SK-N-SH (cell line): Measurements from ENCODE around the gene TMPRSS6. TPM values are rescaled to one million over a fixed set of nuclear protein-coding genes. Genes with fewer than 3 reads are reported as not detected.

Experiments
- CTCF ChIA-PET: fragments of 300-600, 350-600 bp; formaldehyde crosslinking; extraction: SDS; loops from one replicate; lab custom pipeline; 2021; lab: Yijun Ruan, JAX
- POLR2A ChIA-PET: fragments of 350-600 bp; sonication (Branson Sonifier 250); formaldehyde crosslinking; extraction: SDS; loops from one replicate; lab custom pipeline; 2020; ENCODE audit warnings: antibody characterized with exemption, inconsistent platforms; lab: Yijun Ruan, JAX
- DNase-seq: peaks from one replicate; pipeline ENCODE4 v3.0.0; 2012
- H2AFZ ChIP-seq: fragments of 200-600 bp; sonication (generic); 2 replicates; pipeline ENCODE4 v1.8.1; 2016; ENCODE audit warnings: antibody characterized with exemption, mild to moderate bottlenecking, low read depth
- H3F3A ChIP-seq: fragments of 200-600 bp; sonication (generic); replicated peaks from 2 replicates; pipeline ENCODE3; 2016; ENCODE audit warnings: antibody characterized with exemption, mild to moderate bottlenecking; ENCODE audit not compliant: insufficient read depth
- H3K27ac ChIP-seq, 2 experiments: fragments of 200-500 bp in 1 of 2; fragments of 200-600 bp in 1 of 2; sonication (Bioruptor generic) in 1 of 2; sonication (generic), shearing (Covaris generic) in 1 of 2; 2 replicates each; pipeline versions ENCODE4 v1.5.1 to v1.6.1; 2014 to 2016; ENCODE audit warnings: low read depth in 2 of 2, inconsistent platforms in 1 of 2, low read length in 1 of 2, mild to moderate bottlenecking in 1 of 2, mixed read lengths in 1 of 2
- H3K27me3 ChIP-seq: fragments of 200-600 bp; sonication (generic), shearing (Covaris generic); 2 replicates; pipeline ENCODE4 v1.6.1; 2016; ENCODE audit warnings: mixed run types; ENCODE audit not compliant: insufficient read depth
- H3K36me3 ChIP-seq, 2 experiments: fragments of 200-500 bp in 1 of 2; fragments of 200-600 bp in 1 of 2; sonication (Bioruptor generic) in 1 of 2; sonication (generic) in 1 of 2; replicated peaks in 1 of 2; 2 replicates each; pipeline versions ENCODE3 to v1.5.1; 2014 to 2016; ENCODE audit warnings: low read length in 1 of 2, mild to moderate bottlenecking in 1 of 2; ENCODE audit not compliant: insufficient read depth in 2 of 2, control insufficient read depth in 1 of 2
- H3K4me1 ChIP-seq, 2 experiments: fragments of 200-500 bp in 1 of 2; fragments of 200-600 bp in 1 of 2; sonication (Bioruptor generic) in 1 of 2; sonication (generic), shearing (Covaris generic) in 1 of 2; 2 replicates each; pipeline versions ENCODE4 v1.5.1 to v1.6.1; 2014 to 2016; ENCODE audit warnings: low read depth in 1 of 2, low read length in 1 of 2, mixed run types in 1 of 2; ENCODE audit not compliant: insufficient read depth in 2 of 2, control insufficient read depth in 1 of 2
- H3K4me2 ChIP-seq: fragments of 200-600 bp; sonication (generic), shearing (Covaris generic); 2 replicates; pipeline ENCODE4 v1.6.1; 2017; ENCODE audit warnings: mixed run types
- H3K4me3 ChIP-seq, 2 experiments: fragments of 200-500 bp in 1 of 2; fragments of 200-600 bp in 1 of 2; sonication (Bioruptor generic) in 1 of 2; sonication (generic), shearing (Covaris generic) in 1 of 2; 2 replicates each; pipeline versions ENCODE4 v1.5.1 to v1.8.1; 2014 to 2016; ENCODE audit warnings: low read depth in 2 of 2, inconsistent platforms in 1 of 2, low read length in 1 of 2, mild to moderate bottlenecking in 1 of 2, mixed read lengths in 1 of 2, moderate library complexity in 1 of 2
- H3K79me2 ChIP-seq: fragments of 200-600 bp; sonication (generic); 2 replicates; pipeline ENCODE4 v1.8.1; 2017; ENCODE audit warnings: mild to moderate bottlenecking; ENCODE audit not compliant: insufficient read depth
- H3K9ac ChIP-seq: fragments of 200-600 bp; sonication (generic); 2 replicates; pipeline ENCODE4 v1.6.1; 2017; ENCODE audit warnings: mixed run types
- H3K9me2 ChIP-seq: fragments of 200-600 bp; sonication (generic); 2 replicates; pipeline ENCODE4 v1.6.1; 2017; ENCODE audit warnings: mixed run types
- H3K9me3 ChIP-seq: fragments of 200-600 bp; sonication (generic); 2 replicates; pipeline ENCODE4 v1.6.1; 2017; ENCODE audit warnings: mixed run types, mild to moderate bottlenecking, moderate library complexity
- H4K20me1 ChIP-seq: fragments of 200-600 bp; sonication (generic); 2 replicates; pipeline ENCODE4 v1.6.1; 2017; ENCODE audit warnings: mild to moderate bottlenecking, mixed run types; ENCODE audit not compliant: insufficient read depth
- CHD2 ChIP-seq: fragments of 150-350 bp; IDR thresholded peaks from 2 replicates; pipeline ENCODE4 v1.6.1; 2018; ENCODE audit warnings: low read length; ENCODE audit not compliant: partially characterized antibody
- EZH2phosphoT487 ChIP-seq: fragments of 200-600 bp; sonication (generic); IDR thresholded peaks from 2 replicates; pipeline ENCODE4 v1.6.1; 2017; ENCODE audit warnings: low read depth, mixed run types, mild to moderate bottlenecking, antibody characterized with exemption, moderate library complexity, borderline replicate concordance
- FOXM1 ChIP-seq: IDR thresholded peaks from 2 replicates; pipeline ENCODE4 v1.4.0; 2012; ENCODE audit warnings: low read depth, mild to moderate bottlenecking
- MXI1 ChIP-seq: IDR thresholded peaks from 2 replicates; pipeline ENCODE4 v1.6.1; 2012; ENCODE audit warnings: mild to moderate bottlenecking, low read depth, low read length, improper control_type of control experiment
- NFIC ChIP-seq: IDR thresholded peaks from 2 replicates; pipeline ENCODE4 v1.4.0; 2012; ENCODE audit warnings: borderline replicate concordance
- NRF1 ChIP-seq: IDR thresholded peaks from 2 replicates; pipeline ENCODE4 v1.6.1; 2012; ENCODE audit warnings: low read depth, mild to moderate bottlenecking, low read length
- RAD21 ChIP-seq: IDR thresholded peaks from 2 replicates; pipeline ENCODE4 v1.6.1; 2012; ENCODE audit warnings: mild to moderate bottlenecking, low read length
- SIN3A ChIP-seq: IDR thresholded peaks from 2 replicates; pipeline ENCODE4 v1.6.1; 2012; ENCODE audit warnings: low read depth, mild to moderate bottlenecking, low read length, moderate library complexity, borderline replicate concordance
- SMC3 ChIP-seq: IDR thresholded peaks from 2 replicates; pipeline ENCODE4 v1.6.1; 2012; ENCODE audit warnings: low read depth, low read length, improper control_type of control experiment
- YY1 ChIP-seq: IDR thresholded peaks from 2 replicates; pipeline ENCODE4 v1.4.0; 2012; ENCODE audit warnings: low read depth, mild to moderate bottlenecking
- WGBS: methylation state at CpG from one replicate; pipeline ENCODE4 v1.1.6; 2017; ENCODE audit warnings: low lambda C conversion rate; 5-methylcytosine and 5-hydroxymethylcytosine counted together
- polyA plus RNA-seq, 3 experiments: library from polyadenylated mRNA; depleted of rRNA; stranded (reverse); fragments of >200 nt; gene quantifications; 2 replicates each; pipeline ENCODE4 v1.2.3, GENCODE V29; 2012
- TF ChIP-seq, protein P1 (sequence below): fragments of 150-350 bp; IDR thresholded peaks from 2 replicates; pipeline ENCODE4 v1.6.1; 2017; ENCODE audit warnings: antibody characterized with exemption, low read length, low read depth, borderline replicate concordance
- TF ChIP-seq, protein P2 (sequence below): IDR thresholded peaks from 2 replicates; pipeline ENCODE4 v1.4.0; 2012; ENCODE audit warnings: low read depth, borderline replicate concordance
- TF ChIP-seq, protein P3 (sequence below): IDR thresholded peaks from 2 replicates; pipeline ENCODE4 v1.4.0; 2012; ENCODE audit warnings: low read depth
- TF ChIP-seq, protein P4 (sequence below): fragments of 200-600 bp; sonication (generic); IDR thresholded peaks from 2 replicates; pipeline ENCODE4 v1.6.1; 2017; ENCODE audit warnings: antibody characterized with exemption, mild to moderate bottlenecking, moderate library complexity
- TF ChIP-seq, protein P5 (sequence below): IDR thresholded peaks from 2 replicates; pipeline ENCODE4 v1.4.0; 2012; ENCODE audit warnings: low read depth, borderline replicate concordance

Gene TMPRSS6
- polyA plus RNA-seq, 1 of the 3 experiments (the other 2 are of a cell fraction), result not detected

DNA sequence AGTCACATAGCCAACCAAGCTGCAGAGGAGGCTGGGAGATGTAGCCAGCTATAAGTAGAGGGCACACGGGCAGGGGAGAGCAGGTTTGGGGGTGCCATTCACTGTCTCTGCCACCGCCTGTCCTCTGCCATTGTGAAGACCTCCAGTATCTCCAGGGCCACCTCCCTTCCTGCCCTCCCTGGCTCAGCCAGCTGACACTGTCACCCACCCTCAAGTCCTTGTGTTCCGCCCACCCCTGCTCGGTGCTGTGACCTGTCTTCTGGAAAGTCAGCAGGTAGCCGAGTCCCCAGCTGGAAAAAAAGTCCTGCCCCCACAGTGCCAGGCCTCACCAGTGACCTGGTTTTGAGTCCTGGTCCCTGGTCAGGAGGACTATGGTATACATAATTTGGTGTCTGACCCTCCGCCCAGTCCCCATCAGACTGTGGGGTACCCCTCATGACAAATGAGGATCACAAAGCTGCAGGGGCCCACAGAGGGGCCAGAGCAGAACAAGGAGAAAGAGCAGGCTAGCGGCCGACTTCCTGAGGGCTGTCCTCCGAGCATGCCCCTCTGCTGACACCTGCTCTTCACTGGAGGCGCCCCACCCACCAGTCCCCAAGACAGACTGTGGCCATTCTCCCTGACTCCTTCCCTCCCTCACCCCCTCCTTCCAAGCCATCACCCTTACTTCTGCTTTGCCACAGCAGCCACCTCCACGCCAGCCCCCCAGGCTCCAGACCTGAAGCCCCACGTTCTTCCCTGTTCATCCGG lies 47.3 kb upstream of the TMPRSS6 start:
- no peak overlapping the region for H3K4me2 ChIP-seq
- ChIA-PET CTCF (interaction anchor here (0.7 to 2.5 kb wide), 5 partner anchors 9 to 43 kb away, joined by 3 to 13 read pairs (median 5); no protein-coding TSS in a partner anchor), POLR2A (no interaction called here)
- H3K36me3 ChIP-seq, result no peaks in the 10 kb centered on the region
- no peaks in the 10 kb centered on the region for H3K9me2 ChIP-seq
- no peak overlapping the region for H2AFZ ChIP-seq
- WGBS, result 84% methylated on average over 12 of the region's 13 CpGs
- no peak overlapping the region for H3K9ac ChIP-seq
- H3F3A ChIP-seq, result no peaks in the 10 kb centered on the region
- no peaks in the 10 kb centered on the region for H3K79me2 ChIP-seq
- H3K27me3 ChIP-seq, result no peaks in the 10 kb centered on the region
- no peaks in the 10 kb centered on the region for H3K4me1 ChIP-seq
- TF ChIP-seq FOXM1 (no peak), RAD21 (no peak), SIN3A (no peak), SMC3 (no peak), YY1 (no peak), MXI1 (no peak), EZH2phosphoT487 (no peak), NRF1 (no peak), CHD2 (no peak), NFIC (no peak)
- TF ChIP-seq, protein P1, sequence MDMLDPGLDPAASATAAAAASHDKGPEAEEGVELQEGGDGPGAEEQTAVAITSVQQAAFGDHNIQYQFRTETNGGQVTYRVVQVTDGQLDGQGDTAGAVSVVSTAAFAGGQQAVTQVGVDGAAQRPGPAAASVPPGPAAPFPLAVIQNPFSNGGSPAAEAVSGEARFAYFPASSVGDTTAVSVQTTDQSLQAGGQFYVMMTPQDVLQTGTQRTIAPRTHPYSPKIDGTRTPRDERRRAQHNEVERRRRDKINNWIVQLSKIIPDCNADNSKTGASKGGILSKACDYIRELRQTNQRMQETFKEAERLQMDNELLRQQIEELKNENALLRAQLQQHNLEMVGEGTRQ, result no peak
- TF ChIP-seq, protein P2, sequence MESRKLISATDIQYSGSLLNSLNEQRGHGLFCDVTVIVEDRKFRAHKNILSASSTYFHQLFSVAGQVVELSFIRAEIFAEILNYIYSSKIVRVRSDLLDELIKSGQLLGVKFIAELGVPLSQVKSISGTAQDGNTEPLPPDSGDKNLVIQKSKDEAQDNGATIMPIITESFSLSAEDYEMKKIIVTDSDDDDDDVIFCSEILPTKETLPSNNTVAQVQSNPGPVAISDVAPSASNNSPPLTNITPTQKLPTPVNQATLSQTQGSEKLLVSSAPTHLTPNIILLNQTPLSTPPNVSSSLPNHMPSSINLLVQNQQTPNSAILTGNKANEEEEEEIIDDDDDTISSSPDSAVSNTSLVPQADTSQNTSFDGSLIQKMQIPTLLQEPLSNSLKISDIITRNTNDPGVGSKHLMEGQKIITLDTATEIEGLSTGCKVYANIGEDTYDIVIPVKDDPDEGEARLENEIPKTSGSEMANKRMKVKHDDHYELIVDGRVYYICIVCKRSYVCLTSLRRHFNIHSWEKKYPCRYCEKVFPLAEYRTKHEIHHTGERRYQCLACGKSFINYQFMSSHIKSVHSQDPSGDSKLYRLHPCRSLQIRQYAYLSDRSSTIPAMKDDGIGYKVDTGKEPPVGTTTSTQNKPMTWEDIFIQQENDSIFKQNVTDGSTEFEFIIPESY, result no peak
- TF ChIP-seq, protein P3, sequence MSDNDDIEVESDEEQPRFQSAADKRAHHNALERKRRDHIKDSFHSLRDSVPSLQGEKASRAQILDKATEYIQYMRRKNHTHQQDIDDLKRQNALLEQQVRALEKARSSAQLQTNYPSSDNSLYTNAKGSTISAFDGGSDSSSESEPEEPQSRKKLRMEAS, result no peak
- TF ChIP-seq, protein P4, sequence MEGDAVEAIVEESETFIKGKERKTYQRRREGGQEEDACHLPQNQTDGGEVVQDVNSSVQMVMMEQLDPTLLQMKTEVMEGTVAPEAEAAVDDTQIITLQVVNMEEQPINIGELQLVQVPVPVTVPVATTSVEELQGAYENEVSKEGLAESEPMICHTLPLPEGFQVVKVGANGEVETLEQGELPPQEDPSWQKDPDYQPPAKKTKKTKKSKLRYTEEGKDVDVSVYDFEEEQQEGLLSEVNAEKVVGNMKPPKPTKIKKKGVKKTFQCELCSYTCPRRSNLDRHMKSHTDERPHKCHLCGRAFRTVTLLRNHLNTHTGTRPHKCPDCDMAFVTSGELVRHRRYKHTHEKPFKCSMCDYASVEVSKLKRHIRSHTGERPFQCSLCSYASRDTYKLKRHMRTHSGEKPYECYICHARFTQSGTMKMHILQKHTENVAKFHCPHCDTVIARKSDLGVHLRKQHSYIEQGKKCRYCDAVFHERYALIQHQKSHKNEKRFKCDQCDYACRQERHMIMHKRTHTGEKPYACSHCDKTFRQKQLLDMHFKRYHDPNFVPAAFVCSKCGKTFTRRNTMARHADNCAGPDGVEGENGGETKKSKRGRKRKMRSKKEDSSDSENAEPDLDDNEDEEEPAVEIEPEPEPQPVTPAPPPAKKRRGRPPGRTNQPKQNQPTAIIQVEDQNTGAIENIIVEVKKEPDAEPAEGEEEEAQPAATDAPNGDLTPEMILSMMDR, result no peak
- TF ChIP-seq, protein P5, sequence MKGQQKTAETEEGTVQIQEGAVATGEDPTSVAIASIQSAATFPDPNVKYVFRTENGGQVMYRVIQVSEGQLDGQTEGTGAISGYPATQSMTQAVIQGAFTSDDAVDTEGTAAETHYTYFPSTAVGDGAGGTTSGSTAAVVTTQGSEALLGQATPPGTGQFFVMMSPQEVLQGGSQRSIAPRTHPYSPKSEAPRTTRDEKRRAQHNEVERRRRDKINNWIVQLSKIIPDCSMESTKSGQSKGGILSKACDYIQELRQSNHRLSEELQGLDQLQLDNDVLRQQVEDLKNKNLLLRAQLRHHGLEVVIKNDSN, result no peak
- no peaks in the 10 kb centered on the region for H4K20me1 ChIP-seq
- no peak overlapping the region for H3K27ac ChIP-seq
- H3K9me3 ChIP-seq, result no peaks in the 10 kb centered on the region
- H3K4me3 ChIP-seq, result no peak overlapping the region
- no peak for DNase-seq
